ENCODE results near the gene DIP2C.
"Not testable (repeated sequence)": the region's sequence is repeated elsewhere in the genome, so short reads cannot be mapped to it uniquely, and the experiment has no call there.

Gene DIP2C

DNA sequence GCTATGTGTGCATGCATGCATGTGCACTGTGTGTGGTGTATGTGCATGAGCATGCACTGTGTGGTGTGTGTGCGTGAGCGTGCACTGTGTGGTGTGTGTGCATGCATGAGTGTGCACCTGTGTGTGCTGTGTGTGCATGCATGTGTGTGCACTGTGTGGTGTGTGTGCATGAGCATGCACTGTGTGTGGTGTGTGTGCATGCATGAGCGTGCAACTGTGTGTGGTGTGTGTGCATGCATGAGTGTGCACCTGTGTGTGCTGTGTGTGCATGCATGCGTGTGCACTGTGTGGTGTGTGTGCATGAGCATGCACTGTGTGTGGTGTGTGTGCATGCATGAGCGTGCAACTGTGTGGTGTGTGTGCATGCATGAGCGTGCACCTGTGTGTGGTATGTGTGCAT, 10.7 kb upstream of the DIP2C start:
- DNase-seq (ENCODE audit: low read depth in 4 of 4, low spot score in 1 of 4) = not testable (repeated sequence)

- DNase-seq (ENCODE audit: low read depth in 4 of 4, low spot score in 1 of 4) = no peak
These were observed 7.8 kb upstream of the DIP2C start for GRCh38 chr10:697097-697875.

DNA sequence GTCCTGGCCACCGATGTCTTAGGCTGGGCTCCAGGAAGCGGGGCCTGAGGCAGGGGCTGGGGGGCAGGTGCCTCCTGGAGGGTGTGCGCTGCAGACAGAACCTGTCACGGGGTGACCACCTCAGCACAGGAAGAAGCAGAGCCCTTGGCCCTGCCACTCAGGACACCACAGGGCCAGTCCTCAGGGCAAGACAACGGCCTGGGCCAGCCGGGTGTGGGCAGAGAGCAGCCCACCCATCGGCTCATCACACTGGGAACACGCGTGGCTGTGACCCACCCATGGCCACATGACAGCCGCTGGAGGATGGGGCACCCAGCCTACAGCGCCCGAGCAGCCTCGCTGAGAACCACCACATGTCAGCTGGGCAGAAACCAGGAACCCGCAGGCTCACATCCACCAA, 5.9 kb upstream of the DIP2C start:
- no peak for DNase-seq (ENCODE audit: low read depth in 4 of 4, low spot score in 1 of 4)

GRCh38 chr10:693506-693905, 4.0 kb upstream of the DIP2C start:
- DNase-seq (ENCODE audit: low read depth in 4 of 4, low spot score in 1 of 4) = no peak

GRCh38 chr10:692682-693351, 3.3 kb upstream of the DIP2C start:
- no peak for DNase-seq (ENCODE audit: low read depth in 4 of 4, low spot score in 1 of 4)

GRCh38 chr10:691216-691615, 1.7 kb upstream of the DIP2C start:
- DNase-seq (ENCODE audit: low read depth in 4 of 4, low spot score in 1 of 4) = no peak

- no peak for DNase-seq (ENCODE audit: low read depth in 4 of 4, low spot score in 1 of 4)
These were observed 1.1 kb upstream of the DIP2C start for GRCh38 chr10:690372-691161.

GRCh38 chr10:689121-689451, 382 bp downstream of the DIP2C start:
- no peak for DNase-seq (ENCODE audit: low read depth in 4 of 4, low spot score in 1 of 4)

DNA sequence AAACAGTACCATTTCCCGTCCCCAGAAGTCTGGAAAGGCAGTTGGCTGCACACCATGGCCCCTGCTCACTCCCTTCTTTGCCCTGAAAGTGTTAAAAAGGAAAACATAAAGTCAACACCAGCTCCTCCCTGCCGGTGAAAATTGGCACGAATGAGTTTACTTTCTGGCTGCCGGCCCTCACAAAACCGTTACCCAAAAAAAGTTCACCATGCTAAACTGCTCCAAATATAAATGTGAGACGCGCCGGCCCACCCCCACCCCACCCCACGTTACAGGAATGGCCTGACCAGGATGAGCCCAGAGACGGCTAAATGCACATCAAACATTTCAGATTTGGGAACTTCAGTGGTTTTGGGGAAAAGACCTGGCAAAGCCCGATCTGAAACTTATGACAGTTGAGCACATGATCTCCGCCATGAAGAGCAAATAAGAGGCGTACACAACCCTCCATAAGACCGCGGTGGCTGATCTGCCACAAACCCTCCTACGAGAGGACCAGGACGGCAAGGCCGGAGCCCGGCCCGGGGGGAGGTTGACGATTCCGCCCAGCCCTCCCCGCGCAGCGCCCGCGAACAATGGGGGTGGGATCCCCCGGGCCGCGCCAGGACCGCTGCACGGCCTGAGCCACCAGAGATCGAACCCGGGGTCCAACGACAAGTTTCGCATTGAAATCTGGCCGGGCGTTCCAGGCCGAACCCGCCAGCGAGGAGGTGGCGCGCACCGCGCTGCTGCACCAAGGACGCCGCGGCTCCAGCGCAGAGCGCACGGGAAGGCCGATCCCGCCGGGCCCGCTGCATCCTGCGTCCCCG, 952 bp downstream of the DIP2C start:
- no peak for DNase-seq (ENCODE audit: low read depth in 4 of 4, low spot score in 1 of 4)

DNA sequence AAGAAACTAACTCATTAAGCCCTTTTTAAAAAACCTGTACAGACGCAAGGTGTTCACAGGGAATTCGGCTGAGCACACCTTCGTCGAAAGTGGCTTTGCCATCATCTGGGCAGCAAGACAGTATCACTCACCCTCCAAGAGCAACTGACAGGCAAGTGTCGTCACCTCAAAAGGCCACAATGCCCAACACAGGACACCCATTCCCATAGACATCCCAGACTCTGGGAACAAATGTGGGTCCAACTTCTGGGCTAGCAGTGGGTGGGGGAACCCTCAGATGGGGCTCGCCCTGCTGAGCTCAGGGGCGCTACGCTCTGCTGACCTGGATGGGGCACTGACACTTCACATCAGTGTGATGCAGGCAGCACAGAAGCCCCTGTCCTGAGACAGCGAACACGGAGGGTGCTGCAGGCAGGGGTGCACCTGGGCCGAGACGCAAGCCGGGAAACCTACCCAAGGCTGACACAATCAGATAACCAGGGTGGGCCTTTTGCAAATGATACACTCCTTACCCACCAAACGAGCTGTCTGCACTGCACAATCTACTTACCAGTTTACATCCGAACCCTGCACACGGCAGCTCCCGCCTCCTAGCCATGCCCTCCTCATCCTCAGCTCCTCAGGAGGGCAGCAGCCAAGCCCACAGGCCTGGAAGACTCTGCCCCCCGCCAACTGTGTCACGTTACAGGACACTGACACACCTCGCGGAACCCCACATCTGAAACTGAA, 1.7 kb downstream of the DIP2C start:
- DNase-seq (ENCODE audit: low read depth in 4 of 4, low spot score in 1 of 4) = no peak

GRCh38 chr10:686155-686931, 3.1 kb downstream of the DIP2C start:
- no peak for DNase-seq (ENCODE audit: low read depth in 4 of 4, low spot score in 1 of 4)

- no peak for DNase-seq (ENCODE audit: low read depth in 4 of 4, low spot score in 1 of 4)
These were observed 3.9 kb downstream of the DIP2C start for GRCh38 chr10:685613-686012.

DNA sequence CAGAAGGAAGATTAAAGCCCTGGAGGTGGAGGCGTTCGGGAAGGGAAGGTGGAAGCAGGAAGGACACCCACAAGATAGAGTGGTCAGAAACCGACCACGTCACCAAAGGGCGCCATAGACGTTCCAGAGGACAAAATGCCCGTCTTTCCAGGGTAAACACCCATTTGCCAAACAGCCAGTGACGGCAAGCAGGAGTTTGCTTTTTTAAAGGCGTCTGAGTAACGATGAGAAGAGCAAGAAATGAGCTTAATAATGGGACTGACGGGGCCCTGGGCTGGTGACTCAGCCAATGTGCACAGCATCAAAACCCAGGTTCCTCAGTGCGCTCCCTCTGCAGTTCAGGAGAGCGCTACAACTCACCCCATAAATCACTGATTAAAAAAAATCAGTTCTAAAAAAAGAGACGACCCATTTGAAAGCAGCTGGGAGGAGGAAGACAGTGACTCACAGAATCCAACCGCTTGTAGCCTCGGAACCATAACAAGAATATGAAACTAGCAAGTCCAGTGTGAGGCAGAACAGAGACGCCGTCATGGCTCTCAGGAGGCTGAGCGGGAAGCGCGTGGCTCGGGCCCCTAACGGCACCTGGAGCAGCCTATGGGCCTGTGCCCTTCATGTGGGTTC, 5.9 kb downstream of the DIP2C start:
- DNase-seq (ENCODE audit: low read depth in 4 of 4, low spot score in 1 of 4) = no peak

GRCh38 chr10:682931-683447, 6.5 kb downstream of the DIP2C start:
- no peak for DNase-seq (ENCODE audit: low read depth in 4 of 4, low spot score in 1 of 4)

DNA sequence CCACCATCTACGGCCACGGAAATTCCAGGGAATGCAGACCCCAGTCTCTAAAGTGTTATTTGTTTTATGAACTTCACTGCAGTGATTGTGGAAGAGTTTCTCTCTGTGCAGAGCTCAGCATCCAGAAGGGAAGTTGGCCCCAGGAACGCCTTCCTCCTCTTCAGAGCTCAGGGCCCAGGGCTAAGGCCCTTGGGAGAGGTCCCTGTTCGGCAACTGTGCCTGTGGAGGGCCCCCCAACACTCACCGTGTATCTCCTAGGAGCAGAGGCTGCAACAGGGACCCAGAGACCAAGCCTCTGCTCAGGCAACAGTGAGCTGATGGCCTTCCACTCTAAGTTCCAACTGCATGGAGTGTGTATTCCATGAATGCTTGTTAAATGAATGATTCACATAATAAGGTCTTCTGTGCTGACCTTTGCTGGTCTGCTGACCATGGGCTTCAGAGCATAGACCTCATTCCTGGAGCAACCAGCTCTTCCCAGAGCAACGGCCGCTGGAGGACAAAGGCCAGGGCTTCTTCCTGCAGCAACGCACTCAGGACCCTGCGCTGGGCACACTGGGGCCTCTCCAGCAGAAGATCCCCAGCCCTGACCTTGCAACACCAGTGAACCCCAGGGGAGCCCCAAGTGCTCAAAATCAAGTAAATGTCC, 7.7 kb downstream of the DIP2C start:
- no peak for DNase-seq (ENCODE audit: low read depth in 4 of 4, low spot score in 1 of 4)

GRCh38 chr10:680745-681144, 8.7 kb downstream of the DIP2C start:
- no peak for DNase-seq (ENCODE audit: low read depth in 4 of 4, low spot score in 1 of 4)

DNA sequence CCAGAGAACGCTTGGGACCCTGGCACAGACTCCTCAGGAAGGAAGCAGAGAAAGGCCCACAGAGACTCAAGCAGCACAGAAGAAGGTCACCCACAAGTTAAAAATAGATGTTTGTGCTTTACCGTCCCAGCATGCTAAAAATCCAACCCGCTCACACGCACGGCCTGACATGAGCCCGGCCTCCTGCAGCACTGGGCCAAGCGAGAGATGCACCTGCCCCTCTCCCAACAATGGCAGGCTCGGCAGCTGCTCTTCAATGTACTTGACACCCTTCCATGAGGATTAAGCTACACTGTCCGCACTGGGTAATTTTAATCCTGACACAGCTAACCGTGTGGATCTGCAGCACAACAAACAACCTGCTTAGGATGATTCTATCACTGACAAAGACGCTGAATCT, 9.3 kb downstream of the DIP2C start:
- DNase-seq (ENCODE audit: low read depth in 4 of 4, low spot score in 1 of 4) = no peak

- DNase-seq (ENCODE audit: low read depth in 4 of 4, low spot score in 1 of 4) = no peak
These were observed 9.9 kb downstream of the DIP2C start for GRCh38 chr10:679556-679955.

DNA sequence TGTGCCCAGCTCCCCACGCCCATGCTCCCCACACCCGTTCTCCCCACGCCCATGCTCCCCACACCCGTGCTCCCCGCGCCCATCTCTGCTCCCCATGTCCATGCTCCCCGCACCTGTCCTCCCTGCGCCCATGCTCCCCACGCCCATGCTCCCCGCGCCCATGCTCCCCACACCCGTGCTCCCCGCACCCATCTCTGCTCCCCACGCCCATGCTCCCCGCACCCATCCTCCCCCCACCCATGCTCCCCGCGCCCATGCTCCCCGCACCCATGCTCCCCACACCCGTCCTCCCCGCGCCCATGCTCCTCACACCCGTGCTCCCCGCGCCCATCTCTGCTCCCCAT, 10.8 kb downstream of the DIP2C start:
- not testable (repeated sequence) for DNase-seq (ENCODE audit: low read depth in 4 of 4, low spot score in 1 of 4)
